ENCODE results near the gene HERC2. TPM values are rescaled to one million over a fixed set of nuclear protein-coding genes. Genes with fewer than 3 reads are reported as not detected.
"Not testable (repeated sequence)": the region's sequence is repeated elsewhere in the genome, so short reads cannot be mapped to it uniquely, and the experiment has no call there.

Gene HERC2
- total and polyA plus RNA-seq, 2 donors from 2014 or later: 17.9 to 58.4 TPM

DNA sequence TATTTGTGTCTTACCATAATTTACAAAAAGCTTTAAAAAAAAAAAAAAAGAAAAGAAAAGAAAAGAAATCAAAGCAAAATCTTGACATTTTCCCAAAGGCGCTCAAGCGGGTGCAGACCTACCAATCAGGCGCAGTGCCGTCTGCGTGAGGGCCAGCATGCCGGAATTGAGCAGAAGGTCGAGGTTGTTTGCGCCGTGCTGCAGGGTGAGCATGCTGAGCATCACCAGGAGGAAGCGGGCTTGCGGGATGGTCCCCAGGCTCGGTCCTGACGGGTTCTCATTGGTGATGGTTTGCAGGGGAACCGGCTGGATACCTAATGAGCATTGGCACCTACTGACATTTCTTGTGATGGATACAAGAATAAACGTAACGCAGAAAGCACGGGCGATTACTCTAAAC lies 93.9 kb downstream of the HERC2 start:
- no peaks in the 10 kb centered on the region for H3K9me3 ChIP-seq (ENCODE audit: control insufficient read depth in 2 of 3, insufficient read depth in 1 of 3, low read length in 3 of 3)
- no peak overlapping the region for H3K9ac ChIP-seq (ENCODE audit: low read length in 3 of 3)
- H3K36me3 ChIP-seq (ENCODE audit: control insufficient read depth in 2 of 3, insufficient read depth in 3 of 3, low read length in 3 of 3): peaks cover 2 to 5% (median 2%) of the 10 kb centered on the region in 3 donors
- H3K4me1 ChIP-seq (ENCODE audit: control insufficient read depth in 2 of 3, insufficient read depth in 2 of 3, low read depth in 1 of 3, low read length in 3 of 3): no peaks in the 10 kb centered on the region
- DNase-seq: no peak
- H3K4me3 ChIP-seq (ENCODE audit: low read length in 3 of 3): no peak overlapping the region
- intact Hi-C loops (cut with DNase I): no loop called here
- H3K27me3 ChIP-seq (ENCODE audit: control insufficient read depth, insufficient read depth, low read length): no peaks in the 10 kb centered on the region
- H3K27ac ChIP-seq (ENCODE audit: low read depth in 2 of 2, low read length in 2 of 2): no peak overlapping the region
- no peak for FAIRE-seq
- TF ChIP-seq, protein P1, sequence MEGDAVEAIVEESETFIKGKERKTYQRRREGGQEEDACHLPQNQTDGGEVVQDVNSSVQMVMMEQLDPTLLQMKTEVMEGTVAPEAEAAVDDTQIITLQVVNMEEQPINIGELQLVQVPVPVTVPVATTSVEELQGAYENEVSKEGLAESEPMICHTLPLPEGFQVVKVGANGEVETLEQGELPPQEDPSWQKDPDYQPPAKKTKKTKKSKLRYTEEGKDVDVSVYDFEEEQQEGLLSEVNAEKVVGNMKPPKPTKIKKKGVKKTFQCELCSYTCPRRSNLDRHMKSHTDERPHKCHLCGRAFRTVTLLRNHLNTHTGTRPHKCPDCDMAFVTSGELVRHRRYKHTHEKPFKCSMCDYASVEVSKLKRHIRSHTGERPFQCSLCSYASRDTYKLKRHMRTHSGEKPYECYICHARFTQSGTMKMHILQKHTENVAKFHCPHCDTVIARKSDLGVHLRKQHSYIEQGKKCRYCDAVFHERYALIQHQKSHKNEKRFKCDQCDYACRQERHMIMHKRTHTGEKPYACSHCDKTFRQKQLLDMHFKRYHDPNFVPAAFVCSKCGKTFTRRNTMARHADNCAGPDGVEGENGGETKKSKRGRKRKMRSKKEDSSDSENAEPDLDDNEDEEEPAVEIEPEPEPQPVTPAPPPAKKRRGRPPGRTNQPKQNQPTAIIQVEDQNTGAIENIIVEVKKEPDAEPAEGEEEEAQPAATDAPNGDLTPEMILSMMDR (IDR thresholded peaks at IDR 0.05; ENCODE audit: borderline replicate concordance, extremely low read depth, insufficient read depth): no peak

DNA sequence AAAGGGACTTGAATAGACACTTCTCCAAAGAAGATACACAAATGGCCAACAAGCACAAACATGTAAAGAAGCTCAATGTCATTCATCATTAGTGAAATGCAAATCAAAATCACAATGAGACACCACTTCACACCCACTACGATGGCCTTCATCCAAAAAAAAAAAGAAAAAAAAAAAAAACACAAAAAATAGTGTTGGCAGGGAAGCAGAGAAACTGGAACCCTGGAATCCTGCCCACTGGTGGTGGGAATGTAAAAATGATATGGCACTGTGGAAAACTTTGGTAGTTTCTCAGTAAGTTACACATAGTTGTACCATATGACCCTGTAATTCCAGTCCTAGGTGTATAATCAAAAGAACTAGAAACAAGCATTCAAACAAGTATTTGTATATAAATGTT lies 94.7 kb downstream of the HERC2 start:
- FAIRE-seq; H3K27ac ChIP-seq (ENCODE audit: low read depth in 2 of 2, low read length in 2 of 2); H3K27me3 ChIP-seq (ENCODE audit: control insufficient read depth, insufficient read depth, low read length); H3K36me3 ChIP-seq (ENCODE audit: control insufficient read depth in 2 of 3, insufficient read depth in 3 of 3, low read length in 3 of 3); intact Hi-C loops (cut with DNase I); H3K9ac ChIP-seq (ENCODE audit: low read length in 3 of 3); H3K4me1 ChIP-seq (ENCODE audit: control insufficient read depth in 2 of 3, insufficient read depth in 2 of 3, low read depth in 1 of 3, low read length in 3 of 3); H3K9me3 ChIP-seq (ENCODE audit: control insufficient read depth in 2 of 3, insufficient read depth in 1 of 3, low read length in 3 of 3); H3K4me3 ChIP-seq (ENCODE audit: low read length in 3 of 3): not testable (repeated sequence)
- DNase-seq: peak in 1 of 5 donors; percentile 5

DNA sequence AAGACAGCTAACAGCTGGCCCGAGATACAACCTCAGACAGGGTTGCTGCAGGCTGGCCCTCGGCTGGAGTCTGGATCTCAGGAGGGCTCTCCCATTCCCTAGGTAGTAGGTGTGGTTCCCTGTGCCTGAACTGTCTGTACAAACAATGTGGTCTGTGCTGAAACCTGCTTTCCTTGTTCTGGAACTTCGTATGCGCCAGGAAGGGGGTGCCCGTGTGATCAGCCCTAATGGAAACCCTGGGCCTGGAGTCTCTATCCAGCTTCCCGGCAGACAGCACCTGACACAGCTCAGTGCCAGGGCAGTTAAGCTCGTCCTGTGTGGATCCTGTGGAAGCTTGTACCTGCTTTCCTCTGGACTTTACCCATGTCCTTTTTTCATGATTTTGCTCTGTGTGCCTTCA lies 99.4 kb downstream of the HERC2 start:
- H3K4me3 ChIP-seq (ENCODE audit: low read length in 3 of 3); FAIRE-seq; intact Hi-C loops (cut with DNase I); H3K27ac ChIP-seq (ENCODE audit: low read depth in 2 of 2, low read length in 2 of 2); H3K4me1 ChIP-seq (ENCODE audit: control insufficient read depth in 2 of 3, insufficient read depth in 2 of 3, low read depth in 1 of 3, low read length in 3 of 3); H3K9me3 ChIP-seq (ENCODE audit: control insufficient read depth in 2 of 3, insufficient read depth in 1 of 3, low read length in 3 of 3); H3K27me3 ChIP-seq (ENCODE audit: control insufficient read depth, insufficient read depth, low read length); H3K9ac ChIP-seq (ENCODE audit: low read length in 3 of 3): not testable (repeated sequence)
- DNase-seq: peak in 1 of 5 donors; percentile 4
- H3K36me3 ChIP-seq (ENCODE audit: control insufficient read depth in 2 of 3, insufficient read depth in 3 of 3, low read length in 3 of 3): peaks cover 0 to 12% (median 8%) of the 10 kb centered on the region in 3 donors

DNA sequence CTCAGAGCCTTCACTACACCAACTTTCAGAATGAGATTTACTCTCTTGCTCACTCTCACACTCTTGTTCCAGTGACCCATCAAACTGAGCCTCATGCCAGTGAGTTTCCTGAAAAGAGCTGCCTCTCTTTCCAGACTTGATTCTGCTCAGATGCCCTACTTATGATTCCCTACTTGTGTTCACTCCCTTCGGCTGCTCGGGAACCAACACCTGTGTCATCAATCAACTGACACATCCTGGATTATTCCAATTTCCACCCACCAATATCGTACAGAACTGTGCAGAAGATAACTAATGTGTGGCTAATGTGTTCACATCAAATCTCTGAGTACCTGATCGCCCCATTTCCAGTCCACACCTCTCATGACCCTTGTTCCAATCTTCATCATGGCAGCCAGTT lies 100.3 kb downstream of the HERC2 start:
- H3K27me3 ChIP-seq (ENCODE audit: control insufficient read depth, insufficient read depth, low read length); DNase-seq; FAIRE-seq; H3K27ac ChIP-seq (ENCODE audit: low read depth in 2 of 2, low read length in 2 of 2); H3K9me3 ChIP-seq (ENCODE audit: control insufficient read depth in 2 of 3, insufficient read depth in 1 of 3, low read length in 3 of 3); H3K9ac ChIP-seq (ENCODE audit: low read length in 3 of 3); intact Hi-C loops (cut with DNase I); H3K4me1 ChIP-seq (ENCODE audit: control insufficient read depth in 2 of 3, insufficient read depth in 2 of 3, low read depth in 1 of 3, low read length in 3 of 3); H3K4me3 ChIP-seq (ENCODE audit: low read length in 3 of 3): not testable (repeated sequence)
- H3K36me3 ChIP-seq (ENCODE audit: control insufficient read depth in 2 of 3, insufficient read depth in 3 of 3, low read length in 3 of 3): peaks cover 2 to 12% (median 9%) of the 10 kb centered on the region in 3 donors

DNA sequence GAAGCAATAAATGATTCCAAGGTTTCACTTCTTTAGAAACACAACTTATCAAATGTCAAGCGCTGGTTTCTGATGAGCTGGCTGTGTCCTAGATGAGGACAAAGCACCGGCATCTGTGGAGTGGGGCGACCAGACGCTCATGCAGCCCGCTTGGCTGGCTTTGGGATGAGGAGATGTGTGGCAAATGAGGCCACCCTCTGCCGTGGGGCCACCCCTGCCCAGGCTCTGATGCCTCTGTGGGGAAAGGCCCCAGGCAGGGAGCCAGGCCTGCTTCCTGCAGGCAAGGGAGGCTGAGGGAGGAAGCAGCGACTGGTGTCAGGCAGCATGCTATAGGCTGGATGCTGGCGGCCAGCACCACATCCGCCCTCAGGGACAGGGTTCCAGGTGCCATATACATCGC lies 102.9 kb downstream of the HERC2 start:
- TF ChIP-seq, protein P1 (IDR thresholded peaks at IDR 0.05; ENCODE audit: borderline replicate concordance, extremely low read depth, insufficient read depth): no peak
- no peak overlapping the region for H3K4me3 ChIP-seq (ENCODE audit: low read length in 3 of 3)
- H3K9ac ChIP-seq (ENCODE audit: low read length in 3 of 3): no peak overlapping the region
- intact Hi-C loops (cut with DNase I): no loop called here
- DNase-seq (no peak), FAIRE-seq (no peak)
- H3K27ac ChIP-seq (ENCODE audit: low read depth in 2 of 2, low read length in 2 of 2): peak overlapping the region in 1 of 2 donors; percentile 22
- no peaks in the 10 kb centered on the region for H3K9me3 ChIP-seq (ENCODE audit: control insufficient read depth in 2 of 3, insufficient read depth in 1 of 3, low read length in 3 of 3)
- no peaks in the 10 kb centered on the region for H3K27me3 ChIP-seq (ENCODE audit: control insufficient read depth, insufficient read depth, low read length)
- no peaks in the 10 kb centered on the region for H3K4me1 ChIP-seq (ENCODE audit: control insufficient read depth in 2 of 3, insufficient read depth in 2 of 3, low read depth in 1 of 3, low read length in 3 of 3)
- H3K36me3 ChIP-seq (ENCODE audit: control insufficient read depth in 2 of 3, insufficient read depth in 3 of 3, low read length in 3 of 3): peaks cover 2 to 12% (median 12%) of the 10 kb centered on the region in 3 donors

DNA sequence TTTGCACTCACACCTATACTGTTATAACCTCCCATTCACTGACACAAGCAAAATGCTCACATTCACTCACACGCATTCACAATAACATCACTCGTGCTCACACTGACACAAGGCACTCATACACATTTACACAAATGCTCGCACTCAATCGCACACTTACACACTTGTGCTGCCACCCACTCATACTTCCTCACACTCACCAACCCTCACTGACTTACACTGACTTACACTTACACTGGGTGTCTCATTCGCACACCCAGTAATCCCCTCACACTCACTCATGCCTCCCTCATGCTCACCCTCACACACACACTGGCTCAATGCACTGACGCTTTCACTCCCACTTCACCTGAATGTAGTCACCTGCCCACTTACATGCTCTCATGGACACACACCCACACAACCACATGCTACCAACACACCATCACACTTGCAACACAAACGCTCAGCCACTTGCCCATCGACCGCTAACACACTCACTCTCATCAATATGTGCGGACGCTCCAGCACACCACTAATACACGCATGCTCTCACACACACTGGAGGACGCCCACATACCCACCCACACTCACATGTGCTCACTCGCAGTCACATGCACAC lies 104.9 kb downstream of the HERC2 start:
- H3K27me3 ChIP-seq (ENCODE audit: control insufficient read depth, insufficient read depth, low read length); H3K9me3 ChIP-seq (ENCODE audit: control insufficient read depth in 2 of 3, insufficient read depth in 1 of 3, low read length in 3 of 3); H3K9ac ChIP-seq (ENCODE audit: low read length in 3 of 3); FAIRE-seq; H3K4me3 ChIP-seq (ENCODE audit: low read length in 3 of 3); intact Hi-C loops (cut with DNase I); H3K4me1 ChIP-seq (ENCODE audit: control insufficient read depth in 2 of 3, insufficient read depth in 2 of 3, low read depth in 1 of 3, low read length in 3 of 3); H3K27ac ChIP-seq (ENCODE audit: low read depth in 2 of 2, low read length in 2 of 2); DNase-seq: not testable (repeated sequence)
- H3K36me3 ChIP-seq (ENCODE audit: control insufficient read depth in 2 of 3, insufficient read depth in 3 of 3, low read length in 3 of 3): peaks cover 2 to 12% (median 12%) of the 10 kb centered on the region in 3 donors

DNA sequence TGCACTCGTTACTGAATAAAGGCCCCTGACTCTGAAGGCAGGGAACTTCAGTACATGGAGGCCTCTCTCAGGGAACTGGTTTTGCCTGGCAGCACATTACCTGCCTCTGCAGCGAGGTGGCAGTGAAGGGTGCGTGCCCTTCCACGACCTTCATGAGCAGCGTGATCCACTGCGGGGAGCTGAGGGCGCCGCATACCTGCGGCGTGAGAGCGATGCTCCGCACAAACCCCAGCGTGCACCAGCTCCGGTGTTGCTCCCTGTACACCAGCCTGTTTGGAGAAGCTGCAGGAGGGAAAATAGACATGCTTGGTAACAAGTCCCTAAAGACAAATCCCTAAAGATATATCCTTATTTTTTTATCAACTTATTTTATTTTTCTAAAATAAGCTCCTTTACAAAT lies 106.5 kb downstream of the HERC2 start:
- H3K4me3 ChIP-seq (ENCODE audit: low read length in 3 of 3); H3K27me3 ChIP-seq (ENCODE audit: control insufficient read depth, insufficient read depth, low read length); H3K9ac ChIP-seq (ENCODE audit: low read length in 3 of 3); H3K27ac ChIP-seq (ENCODE audit: low read depth in 2 of 2, low read length in 2 of 2); DNase-seq; H3K4me1 ChIP-seq (ENCODE audit: control insufficient read depth in 2 of 3, insufficient read depth in 2 of 3, low read depth in 1 of 3, low read length in 3 of 3); H3K9me3 ChIP-seq (ENCODE audit: control insufficient read depth in 2 of 3, insufficient read depth in 1 of 3, low read length in 3 of 3); intact Hi-C loops (cut with DNase I); FAIRE-seq: not testable (repeated sequence)
- peaks cover 2 to 12% (median 12%) of the 10 kb centered on the region in 3 donors for H3K36me3 ChIP-seq (ENCODE audit: control insufficient read depth in 2 of 3, insufficient read depth in 3 of 3, low read length in 3 of 3)

Measured in kidney (tissue), 14 donors.